Lung (tissue), 12 donors: Measurements from ENCODE around the gene PTPRT. TPM values are rescaled to one million over a fixed set of nuclear protein-coding genes. Genes with fewer than 3 reads are reported as not detected.

ENCODE experiments used
- ATAC-seq: fragments of 200-7000 bp; cut with Tn5 transposase; one replicate; pipeline ENCODE4 v1.9.1; 2020; ENCODE audit warnings: moderate number of reproducible peaks; ENCODE audit not compliant: insufficient read depth, low FRiP score
- DNase-seq, 3 donors: peaks; one replicate each; pipeline ENCODE4 v3.0.0-alpha.2; 2013 to 2017
- H3K27ac ChIP-seq, 2 donors: one replicate each; pipeline ENCODE4 v1.5.1; 2013; ENCODE audit warnings: mild to moderate bottlenecking in 2 of 2, moderate library complexity in 2 of 2, control low read depth in 1 of 2, inconsistent platforms in 1 of 2, low read depth in 1 of 2, low read length in 1 of 2
- H3K27me3 ChIP-seq, 3 donors: one replicate each; pipeline ENCODE4 v1.5.1; 2013; ENCODE audit warnings: low read length in 2 of 3; ENCODE audit not compliant: control insufficient read depth in 3 of 3, insufficient read depth in 3 of 3
- H3K36me3 ChIP-seq, 4 donors: one replicate each; pipeline ENCODE4 v1.5.1; 2013; ENCODE audit warnings: low read length in 4 of 4, mild to moderate bottlenecking in 1 of 4, moderate library complexity in 1 of 4; ENCODE audit not compliant: control insufficient read depth in 4 of 4, insufficient read depth in 4 of 4
- H3K4me1 ChIP-seq, 5 donors: one replicate each; pipeline ENCODE4 v1.5.1; 2013; ENCODE audit warnings: low read length in 5 of 5, mild to moderate bottlenecking in 2 of 5, moderate library complexity in 1 of 5; ENCODE audit not compliant: control insufficient read depth in 5 of 5, insufficient read depth in 5 of 5
- H3K4me3 ChIP-seq: one replicate; pipeline ENCODE4 v1.5.1; 2013; ENCODE audit warnings: mild to moderate bottlenecking, control low read depth, moderate library complexity
- H3K9ac ChIP-seq, 2 donors: one replicate each; pipeline ENCODE4 v1.5.1; 2013; ENCODE audit warnings: low read length in 2 of 2, control low read depth in 1 of 2; ENCODE audit not compliant: insufficient read depth in 1 of 2
- H3K9me3 ChIP-seq, 4 donors: one replicate each; pipeline ENCODE4 v1.5.1; 2013; ENCODE audit warnings: low read length in 3 of 4, mild to moderate bottlenecking in 1 of 4, moderate library complexity in 1 of 4; ENCODE audit not compliant: control insufficient read depth in 4 of 4, insufficient read depth in 3 of 4
- CTCF ChIP-seq: IDR thresholded peaks from 2 replicates; pipeline ENCODE4 v1.5.1; 2012; ENCODE audit warnings: mild to moderate bottlenecking; ENCODE audit errors: control extremely low read depth, extremely low read depth
- WGBS, 2 donors: extraction: QIAGEN DNeasy Blood & Tissue Kit; methylation state at CpG; one replicate each; pipeline ENCODE4 v1.1.7; 2013; 5-methylcytosine and 5-hydroxymethylcytosine counted together
- polyA plus RNA-seq, 2 donors: library from polyadenylated mRNA; stranded (reverse); fragments of 200-250 nt; gene quantifications; one replicate each; pipeline ENCODE4 v1.2.1, GENCODE V29; 2013
- total RNA-seq, 2 donors: library from RNA; depleted of rRNA in 1 of 2; stranded (reverse); fragments of >200 nt in 1 of 2; gene quantifications; one replicate each; pipeline ENCODE4 v1.2.1, GENCODE V29; 2014 to 2021
- donor health status: control.
- donor health status: control.
- donor health status: Bipolar disorder and iron deficiency.
- donor health status: healthy.
- donor health status: DM: yes; HTN: yes; CAD: no.

PTPRT gene
- total and polyA plus RNA-seq, 4 donors, result 0.37 to 13.8 (median 6.1) TPM

DNA sequence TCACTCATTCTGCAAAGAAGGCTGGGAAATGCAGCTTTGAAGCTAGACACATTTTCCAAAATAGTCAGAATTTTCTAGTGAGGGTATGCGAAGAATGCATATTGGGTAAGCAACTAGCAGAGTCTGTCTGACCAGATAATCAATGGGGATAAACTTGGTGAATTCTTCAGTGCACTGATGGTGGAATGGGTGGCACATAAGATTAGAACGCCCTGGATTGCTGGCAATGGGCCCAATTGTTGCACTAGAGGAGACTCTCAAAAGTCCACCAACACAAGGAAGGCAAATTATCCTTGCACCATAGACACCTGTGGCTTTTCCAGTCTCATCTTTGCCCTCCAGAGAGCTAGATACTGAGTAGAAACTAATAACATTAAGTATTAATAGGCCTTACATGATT, 167.6 kb downstream of the PTPRT start:
- Histone ChIP-seq H3K4me3 (no peak overlapping the region), H3K27me3 (peaks cover 0 to 4% (median 0%) of the 10 kb centered on the region in 3 donors), H3K27ac (no peak overlapping the region), H3K9me3 (peaks cover 0 to 2% (median 0%) of the 10 kb centered on the region in 4 donors), H3K9ac (no peak overlapping the region), H3K36me3 (no peaks in the 10 kb centered on the region), H3K4me1 (no peaks in the 10 kb centered on the region)
- DNase-seq (no peak), ATAC-seq (no peak)
- WGBS, 2 donors, result 76 to 92% methylated on average over 2 of the region's 2 CpGs
- TF ChIP-seq CTCF, result no peak

DNA sequence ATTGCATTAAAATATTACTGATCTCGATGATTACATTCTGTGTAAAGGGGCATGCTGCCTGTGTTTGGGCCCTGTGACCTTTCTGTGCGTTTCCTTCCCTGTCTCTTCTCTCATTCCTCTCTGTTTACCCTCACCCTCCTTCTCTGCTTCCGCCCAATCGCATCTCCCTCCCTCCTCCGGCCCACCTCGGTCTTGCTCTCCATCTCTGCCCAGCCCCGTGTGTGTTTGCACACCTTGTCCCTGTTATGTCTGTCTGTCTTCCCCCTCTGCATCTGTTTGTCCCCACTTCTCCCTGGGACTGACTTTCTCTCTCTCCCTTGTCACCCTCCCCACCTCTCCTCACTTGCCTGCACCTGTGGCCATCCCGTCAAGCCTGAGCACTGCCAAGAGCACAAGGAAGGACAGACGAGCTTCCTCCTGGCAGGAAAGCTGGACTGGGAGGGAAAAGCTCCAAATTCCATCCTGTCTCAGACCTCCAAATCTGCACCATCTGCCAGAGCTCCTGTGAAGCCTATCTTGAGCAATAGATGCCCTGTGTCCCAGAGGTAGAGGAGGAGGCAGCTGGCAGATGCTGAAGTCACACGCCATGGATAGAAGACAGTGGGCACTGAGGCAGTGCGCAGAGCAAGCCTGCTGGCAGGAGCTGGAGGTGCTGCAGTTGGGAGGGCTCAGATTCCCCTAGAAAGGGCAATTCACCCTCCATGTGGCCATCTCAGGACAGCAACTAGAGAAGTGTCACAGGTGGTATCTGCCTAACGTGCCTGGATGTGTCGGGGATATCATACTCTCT, 172.3 kb downstream of the PTPRT start:
- peaks cover 0 to 5% (median 0%) of the 10 kb centered on the region in 4 donors for H3K9me3 ChIP-seq
- no peaks in the 10 kb centered on the region for H3K4me1 ChIP-seq
- ATAC-seq (no peak), DNase-seq (no peak)
- no peaks in the 10 kb centered on the region for H3K36me3 ChIP-seq
- no peak overlapping the region for H3K4me3 ChIP-seq
- no peak overlapping the region for H3K27ac ChIP-seq
- 48 to 49% methylated on average over 13 of the region's 13 CpGs for WGBS, 2 donors
- no peak overlapping the region for H3K9ac ChIP-seq
- no peak for TF ChIP-seq CTCF
- peaks cover 0 to 5% (median 0%) of the 10 kb centered on the region in 3 donors for H3K27me3 ChIP-seq

DNA sequence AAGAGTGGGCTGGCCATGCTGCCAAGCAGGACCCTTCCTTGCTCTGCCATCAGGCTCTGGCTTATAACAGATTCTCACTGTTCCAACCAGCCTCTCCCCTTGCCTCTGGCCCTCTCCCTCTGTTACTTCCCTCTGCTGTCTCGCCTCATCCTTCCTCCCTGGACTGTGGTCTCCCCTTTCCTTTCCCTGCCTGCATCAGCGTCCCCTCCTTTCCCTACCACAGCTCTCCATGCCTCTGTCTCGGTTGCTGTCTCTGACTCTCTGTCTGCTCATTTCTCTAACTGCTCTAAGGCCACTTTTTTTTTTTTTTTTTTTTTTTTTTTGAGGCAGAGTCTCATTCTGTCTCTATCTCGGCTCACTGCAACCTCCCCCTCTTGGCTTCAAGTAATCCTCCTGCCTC, 173.4 kb downstream of the PTPRT start:
- H3K36me3 ChIP-seq, result no peaks in the 10 kb centered on the region

More for the DNA sequence above, 173.4 kb downstream of the PTPRT start:
- Histone ChIP-seq H3K9me3 (peaks cover 0 to 4% (median 0%) of the 10 kb centered on the region in 4 donors), H3K4me1 (no peaks in the 10 kb centered on the region), H3K9ac (no peak overlapping the region), H3K4me3 (no peak overlapping the region), H3K27ac (no peak overlapping the region), H3K27me3 (peaks cover 0 to 5% (median 0%) of the 10 kb centered on the region in 3 donors)
- DNase-seq (no peak), ATAC-seq (no peak)
- 56 to 70% methylated on average over 4 of the region's 4 CpGs for WGBS, 2 donors
- no peak for TF ChIP-seq CTCF
